SK-MEL-5 (cell line): Measurements from ENCODE around the gene SIAE. TPM values are rescaled to one million over a fixed set of nuclear protein-coding genes. Genes with fewer than 3 reads are reported as not detected.

Experiments
- DNase-seq: peaks from one replicate; pipeline ENCODE4 v3.0.0-alpha.2; 2016; ENCODE audit warnings: low read depth, low spot score
- in situ Hi-C: cut with HindIII; loops from 2 replicates; pipeline ENCODE4 v1.10.0; 2016; ENCODE audit warnings: low sequenced_read_pairs, high pct_unique_total_duplicates, low pct_unique_long_range_greater_than_20kb
- total RNA-seq: library from RNA; depleted of rRNA; stranded (reverse); fragments of >200 nt; shearing (Covaris generic); gene quantifications from 2 replicates; pipeline ENCODE4 v1.2.3, GENCODE V29; 2014

SIAE gene
- total RNA-seq, 1 experiment from 2014 or later = 27.9 TPM

DNA sequence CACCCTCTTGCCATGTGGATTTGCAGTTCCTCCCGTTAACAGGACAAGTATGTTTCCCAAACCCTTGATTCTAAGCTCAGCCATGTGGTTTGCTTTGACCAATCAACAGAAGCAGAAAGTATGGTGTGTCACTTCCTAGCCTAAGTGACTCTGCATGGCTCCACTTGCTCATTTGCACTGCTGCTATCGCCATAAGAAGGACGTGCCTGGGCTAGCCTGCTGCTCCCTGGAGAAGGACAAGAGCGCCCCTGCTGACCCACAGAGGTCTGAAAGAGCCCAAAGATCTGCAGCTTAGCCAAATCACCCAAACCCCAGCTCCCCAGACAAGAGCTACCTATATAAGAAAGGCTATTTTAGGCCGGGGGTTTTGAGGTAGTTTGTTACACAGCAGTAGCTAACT is 32.9 kb downstream of the SIAE start:
- in situ Hi-C loops = no loop called here
- no peak for DNase-seq

DNA sequence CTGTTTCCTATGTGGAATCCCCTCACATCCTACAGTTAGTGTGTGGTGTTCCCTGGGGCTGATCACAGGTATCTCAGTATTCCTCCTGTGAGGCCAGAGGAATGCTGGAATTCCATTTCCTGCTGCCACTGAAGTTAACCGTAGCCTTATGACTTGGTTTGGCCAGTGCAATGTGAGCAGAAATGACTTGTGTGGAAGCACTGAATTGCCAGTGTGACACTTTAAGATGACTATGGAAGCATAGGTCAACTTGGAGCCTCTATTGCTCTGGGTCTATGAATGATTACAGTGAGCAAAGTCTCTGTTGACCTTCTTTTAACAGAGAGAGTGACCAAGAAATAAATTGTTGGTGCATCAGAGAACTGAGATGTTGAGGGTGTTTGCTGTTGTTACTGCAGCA is 34.4 kb downstream of the SIAE start:
- DNase-seq = no peak
- in situ Hi-C loops = no loop called here

- DNase-seq = peak; percentile 9
- in situ Hi-C loops = no loop called here
These were observed 35.0 kb downstream of the SIAE start for GRCh38 chr11:124638500-124638899.

- in situ Hi-C loops = no loop called here
- DNase-seq = no peak
These were observed 37.6 kb downstream of the SIAE start for GRCh38 chr11:124635932-124636331.

GRCh38 chr11:124633355-124633754 is 40.2 kb downstream of the SIAE start:
- in situ Hi-C loops = no loop called here

DNA sequence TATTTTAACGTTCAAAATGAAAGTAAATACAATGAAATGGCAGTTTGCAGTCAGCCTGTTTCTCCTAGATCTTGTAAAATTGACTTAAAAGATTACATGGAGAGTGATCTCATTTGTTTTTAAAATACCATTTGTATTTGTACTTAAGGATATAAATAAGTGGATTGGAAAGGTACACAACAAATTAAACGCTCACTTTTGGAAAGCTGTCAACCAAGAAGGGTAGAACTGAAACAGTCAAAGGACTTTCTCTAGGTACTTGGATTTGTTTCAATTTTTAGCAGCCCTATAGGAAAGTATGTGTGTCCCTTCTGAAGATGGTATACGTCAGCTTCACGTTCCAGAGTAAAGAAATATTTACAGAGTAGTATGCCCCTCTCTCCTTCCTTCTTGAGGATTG is 43.6 kb downstream of the SIAE start:
- DNase-seq = no peak
- in situ Hi-C loops = no loop called here

More at GRCh38 chr11:124633355-124633754, 40.2 kb downstream of the SIAE start:
- DNase-seq = peak; percentile 25

GRCh38 chr11:124627546-124627945 is 46.0 kb downstream of the SIAE start:
- in situ Hi-C loops = no loop called here
- no peak for DNase-seq

- DNase-seq = no peak
- in situ Hi-C loops = no loop called here
These were observed 47.9 kb downstream of the SIAE start for GRCh38 chr11:124625504-124626168.

- no peak for DNase-seq
- in situ Hi-C loops = no loop called here
These were observed 49.5 kb downstream of the SIAE start for GRCh38 chr11:124623861-124624525.

GRCh38 chr11:124622531-124623451 is 50.7 kb downstream of the SIAE start, which contains the start of gene TBRG1:
Gene TBRG1, plus strand, starts transcription at chr11:124622864. Its CDS starts 220 bp downstream, at chr11:124623084.
- peak; percentile 88 for DNase-seq
- in situ Hi-C loops = no loop called here

DNA sequence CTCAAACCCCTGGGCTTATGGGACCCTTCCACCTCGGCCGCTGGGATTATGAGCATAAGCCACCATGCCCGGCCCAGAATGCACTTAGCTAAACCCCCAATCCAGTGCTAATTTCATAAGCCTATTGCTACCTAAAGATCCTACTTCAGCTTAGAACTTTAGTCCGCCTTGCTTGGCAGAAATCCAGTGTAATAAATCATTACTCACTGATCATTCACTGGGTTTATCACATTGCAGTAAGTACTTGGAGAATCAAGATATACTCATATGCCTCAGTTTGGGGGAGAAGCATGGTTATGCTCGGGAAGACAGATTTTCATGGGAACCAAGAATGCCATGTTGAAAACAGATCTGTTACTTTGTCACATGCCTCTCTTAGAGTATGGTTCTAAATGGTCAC is 54.7 kb downstream of the SIAE start:
- in situ Hi-C loops = no loop called here
- DNase-seq = no peak

- no peak for DNase-seq
- in situ Hi-C loops = no loop called here
These were observed 60.8 kb downstream of the SIAE start for GRCh38 chr11:124612567-124613246.

DNA sequence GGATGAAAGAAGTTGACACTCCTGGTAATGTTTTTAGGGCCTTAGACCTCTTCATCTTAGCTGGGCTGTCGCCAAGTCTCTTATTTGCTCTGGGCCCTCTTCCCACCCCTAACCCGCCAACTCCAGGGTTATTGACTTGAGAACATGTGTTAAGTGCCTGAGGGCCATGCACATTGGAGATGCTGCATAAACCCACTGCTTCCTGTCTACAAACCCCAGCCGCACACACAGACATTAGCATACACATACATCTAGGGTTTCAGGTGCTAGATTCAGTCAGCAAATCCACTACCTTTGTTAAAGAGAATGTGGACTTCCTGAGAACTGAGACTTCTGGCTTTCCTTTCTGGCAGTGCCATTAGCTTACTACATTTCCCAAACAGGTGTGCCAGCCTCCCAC is 61.5 kb downstream of the SIAE start:
- no peak for DNase-seq
- in situ Hi-C loops = no loop called here

DNA sequence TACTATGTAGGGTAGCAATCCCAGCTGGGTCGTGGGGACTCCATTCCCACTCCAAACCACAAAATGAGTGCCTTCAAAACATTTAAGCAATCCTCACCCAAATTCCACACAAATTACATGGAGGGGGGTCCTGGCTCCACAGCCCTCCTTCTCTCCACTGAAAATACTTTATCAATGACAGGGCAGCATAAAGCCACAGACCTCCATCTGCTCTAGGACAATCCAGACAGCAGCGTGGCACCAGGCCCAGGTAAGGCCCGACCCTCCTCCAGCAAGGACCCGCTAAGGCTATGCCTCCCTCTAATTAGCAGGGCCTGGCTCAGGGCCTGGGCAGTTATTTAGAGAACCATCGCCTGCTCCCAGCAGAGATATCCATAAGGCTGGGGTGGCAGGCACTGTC is 62.5 kb downstream of the SIAE start, which contains the start of gene PANX3:
TSS of gene PANX3 (plus strand) at position 365 of the 400 bp plus-strand sequence. CDS start 129 bp downstream, outside the sequence.
- in situ Hi-C loops = no loop called here

GRCh38 chr11:124610295-124610694 is 63.2 kb downstream of the SIAE start:
- in situ Hi-C loops = no loop called here
- DNase-seq = no peak

More for the DNA sequence above, 62.5 kb downstream of the SIAE start, which contains the start of gene PANX3:
- DNase-seq = no peak

- no peak for DNase-seq
- in situ Hi-C loops = no loop called here
These were observed 65.4 kb downstream of the SIAE start for GRCh38 chr11:124608147-124608546.

DNA sequence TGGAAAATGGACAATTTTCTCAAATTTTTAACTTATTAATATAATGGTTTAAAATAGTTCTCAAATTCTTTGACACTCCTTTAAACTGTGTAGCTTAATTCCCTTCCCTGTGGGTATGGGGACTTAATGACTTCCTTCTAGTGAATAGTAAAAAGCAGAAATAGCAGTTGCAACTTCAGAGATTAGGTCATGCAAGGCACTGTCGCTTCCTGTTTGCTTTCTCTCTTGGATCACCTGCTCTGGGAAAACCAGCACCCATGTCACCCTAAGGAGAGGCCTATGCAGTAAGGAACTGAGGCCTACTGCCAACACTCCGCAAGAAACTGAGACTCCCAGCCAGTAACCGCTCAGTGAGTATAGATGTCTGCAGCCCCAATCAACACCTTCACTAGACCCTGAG is 67.8 kb downstream of the SIAE start:
- in situ Hi-C loops = no loop called here
- DNase-seq = no peak
